Subcutaneous abdominal adipose tissue (tissue), 5 donors: Measurements from ENCODE around the gene NRF1.

Source experiments
- H3K27ac ChIP-seq: one replicate; pipeline ENCODE4 v1.7.0; 2013; ENCODE audit warnings: low read depth, mild to moderate bottlenecking, inconsistent platforms, low read length, moderate library complexity
- H3K27me3 ChIP-seq, 5 donors: one replicate each; pipeline ENCODE4 v1.7.0; 2013; ENCODE audit warnings: low read length in 5 of 5, inconsistent platforms in 1 of 5; ENCODE audit not compliant: control insufficient read depth in 5 of 5, insufficient read depth in 4 of 5
- H3K36me3 ChIP-seq, 5 donors: one replicate each; pipeline ENCODE4 v1.7.0; 2013; ENCODE audit warnings: low read length in 5 of 5; ENCODE audit not compliant: control insufficient read depth in 5 of 5, insufficient read depth in 5 of 5
- H3K4me1 ChIP-seq, 5 donors: one replicate each; pipeline ENCODE4 v1.7.0; 2013; ENCODE audit warnings: low read length in 5 of 5, mild to moderate bottlenecking in 3 of 5, moderate library complexity in 1 of 5; ENCODE audit not compliant: control insufficient read depth in 5 of 5, insufficient read depth in 5 of 5
- H3K4me3 ChIP-seq, 5 donors: one replicate each; pipeline ENCODE4 v1.7.0; 2013; ENCODE audit warnings: low read length in 5 of 5, low read depth in 1 of 5
- H3K9ac ChIP-seq, 5 donors: one replicate each; pipeline ENCODE4 v1.7.0; 2013; ENCODE audit warnings: low read length in 5 of 5, mild to moderate bottlenecking in 4 of 5, moderate library complexity in 3 of 5
- H3K9me3 ChIP-seq, 5 donors: one replicate each; pipeline ENCODE4 v1.7.0; 2013; ENCODE audit warnings: low read length in 5 of 5; ENCODE audit not compliant: control insufficient read depth in 5 of 5
- donor health status: healthy.
- donor health status: healthy.
- donor health status: healthy.
- donor health status: healthy.
- donor health status: healthy.

NRF1 gene

DNA sequence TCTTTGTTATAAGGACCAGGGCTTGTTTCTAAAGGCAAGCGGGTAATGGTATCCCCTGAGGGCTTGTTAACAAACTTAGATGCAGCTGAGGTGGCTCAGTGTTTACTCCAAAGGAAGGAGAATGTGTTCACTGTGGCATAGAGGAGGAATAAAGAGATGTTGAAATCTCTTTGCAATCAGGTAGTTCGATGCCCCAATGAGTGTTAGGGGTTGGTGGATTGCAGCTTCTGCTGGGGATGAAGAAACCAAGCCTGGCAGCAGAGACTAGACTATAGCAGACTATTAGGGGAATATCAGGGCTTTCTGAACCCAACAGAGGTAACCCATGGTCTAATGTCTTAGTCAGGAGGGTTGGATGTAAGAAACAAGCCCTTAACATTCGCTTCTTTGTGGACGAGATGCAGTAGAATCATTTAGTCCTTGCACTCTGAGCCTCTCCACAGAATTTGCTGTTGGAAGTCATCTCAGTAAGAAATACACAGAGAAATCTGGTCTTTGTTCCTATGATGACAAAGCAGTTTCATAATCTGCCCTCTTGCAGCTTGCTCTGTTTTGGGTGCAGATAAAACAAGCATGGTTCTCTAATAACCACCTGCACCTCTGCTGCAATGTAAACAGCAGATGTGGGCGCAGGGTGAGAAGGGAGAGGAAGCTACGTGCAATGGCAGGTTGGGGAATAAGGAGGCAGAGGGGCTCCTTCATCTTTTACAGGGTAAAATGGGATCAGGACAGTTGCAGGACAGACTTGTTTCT is 108.6 kb downstream of the NRF1 start:
- Histone ChIP-seq H3K27me3 (no peaks in the 10 kb centered on the region), H3K9me3 (no peaks in the 10 kb centered on the region), H3K4me3 (no peak overlapping the region), H3K9ac (no peak overlapping the region), H3K36me3 (peaks cover 16 to 56% (median 41%) of the 10 kb centered on the region in 5 donors), H3K4me1 (peaks cover 0 to 18% (median 13%) of the 10 kb centered on the region in 5 donors), H3K27ac (no peak overlapping the region)

DNA sequence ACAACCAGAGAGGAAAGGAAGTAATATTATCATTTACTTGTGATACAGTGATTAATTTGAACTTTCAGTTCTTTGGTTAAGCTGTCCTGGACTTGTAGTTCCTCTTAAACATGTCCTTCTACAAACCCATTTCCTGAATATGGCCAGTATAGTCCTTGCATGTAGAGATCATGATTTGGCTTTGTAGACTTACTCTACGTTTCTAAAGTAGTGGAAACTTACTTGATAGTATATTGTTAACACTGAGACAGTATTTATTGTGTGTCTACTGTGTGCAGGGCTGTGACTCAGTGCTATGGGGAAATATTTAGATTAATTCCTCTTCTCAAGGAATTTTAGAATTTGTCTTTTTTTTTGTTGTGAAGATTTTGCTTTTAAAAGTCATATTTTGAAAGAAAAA is 109.5 kb downstream of the NRF1 start:
- no peak overlapping the region for H3K27ac ChIP-seq
- no peak overlapping the region for H3K4me3 ChIP-seq
- no peaks in the 10 kb centered on the region for H3K27me3 ChIP-seq
- H3K36me3 ChIP-seq: peaks cover 19 to 58% (median 41%) of the 10 kb centered on the region in 5 donors
- no peak overlapping the region for H3K9ac ChIP-seq
- H3K9me3 ChIP-seq: no peaks in the 10 kb centered on the region
- peaks cover 0 to 18% (median 13%) of the 10 kb centered on the region in 5 donors for H3K4me1 ChIP-seq

- H3K36me3 ChIP-seq: peaks cover 17 to 57% (median 40%) of the 10 kb centered on the region in 5 donors
- peaks cover 0 to 18% (median 13%) of the 10 kb centered on the region in 5 donors for H3K4me1 ChIP-seq
- no peak overlapping the region for H3K27ac ChIP-seq
- no peak overlapping the region for H3K9ac ChIP-seq
- no peak overlapping the region for H3K4me3 ChIP-seq
- no peaks in the 10 kb centered on the region for H3K9me3 ChIP-seq
- H3K27me3 ChIP-seq: no peaks in the 10 kb centered on the region
These were observed 112.2 kb downstream of the NRF1 start for GRCh38 chr7:129723679-129724078.

- H3K27ac ChIP-seq: no peak overlapping the region
- no peak overlapping the region for H3K9ac ChIP-seq
- peaks cover 26 to 56% (median 40%) of the 10 kb centered on the region in 5 donors for H3K36me3 ChIP-seq
- peaks cover 0 to 14% (median 10%) of the 10 kb centered on the region in 5 donors for H3K4me1 ChIP-seq
- H3K9me3 ChIP-seq: no peaks in the 10 kb centered on the region
- H3K27me3 ChIP-seq: no peaks in the 10 kb centered on the region
- H3K4me3 ChIP-seq: no peak overlapping the region
These were observed 113.3 kb downstream of the NRF1 start for GRCh38 chr7:129724796-129725195.

GRCh38 chr7:129728875-129729467 is 117.5 kb downstream of the NRF1 start:
- no peak overlapping the region for H3K27ac ChIP-seq
- H3K4me3 ChIP-seq: no peak overlapping the region
- H3K27me3 ChIP-seq: no peaks in the 10 kb centered on the region
- no peak overlapping the region for H3K9ac ChIP-seq
- peaks cover 27 to 69% (median 50%) of the 10 kb centered on the region in 5 donors for H3K36me3 ChIP-seq
- peaks cover 0 to 6% (median 0%) of the 10 kb centered on the region in 5 donors for H3K4me1 ChIP-seq
- no peaks in the 10 kb centered on the region for H3K9me3 ChIP-seq

GRCh38 chr7:129729511-129729910 is 118.0 kb downstream of the NRF1 start:
- H3K27me3 ChIP-seq: no peaks in the 10 kb centered on the region
- peaks cover 25 to 69% (median 50%) of the 10 kb centered on the region in 5 donors for H3K36me3 ChIP-seq
- H3K9me3 ChIP-seq: no peaks in the 10 kb centered on the region
- no peak overlapping the region for H3K9ac ChIP-seq
- H3K4me3 ChIP-seq: no peak overlapping the region
- H3K4me1 ChIP-seq: peaks cover 0 to 6% (median 0%) of the 10 kb centered on the region in 5 donors
- no peak overlapping the region for H3K27ac ChIP-seq

DNA sequence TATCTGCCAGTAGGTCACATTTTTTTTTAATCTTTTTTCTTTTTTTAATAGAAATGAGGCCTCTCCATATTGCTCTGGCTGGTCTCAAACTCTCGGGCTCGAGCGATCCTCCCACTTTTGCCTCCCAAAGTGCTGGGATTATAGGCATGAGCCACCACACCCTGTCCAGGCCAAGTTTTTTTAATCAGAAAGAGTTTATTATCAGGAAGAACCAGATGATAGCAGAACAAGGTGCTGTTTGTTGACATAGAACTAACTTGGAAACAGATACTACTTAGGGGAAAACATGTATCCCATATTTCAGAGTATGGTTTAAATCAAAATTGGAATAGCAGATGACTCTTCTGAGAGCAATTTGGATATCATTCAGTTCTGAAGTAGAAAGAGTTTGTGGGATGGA is 118.6 kb downstream of the NRF1 start:
- H3K4me3 ChIP-seq: no peak overlapping the region
- H3K27me3 ChIP-seq: no peaks in the 10 kb centered on the region
- H3K9me3 ChIP-seq: no peaks in the 10 kb centered on the region
- H3K36me3 ChIP-seq: peaks cover 23 to 69% (median 50%) of the 10 kb centered on the region in 5 donors
- no peak overlapping the region for H3K9ac ChIP-seq
- no peak overlapping the region for H3K27ac ChIP-seq
- H3K4me1 ChIP-seq: peaks cover 0 to 6% (median 0%) of the 10 kb centered on the region in 5 donors

- H3K36me3 ChIP-seq: peaks cover 18 to 45% (median 37%) of the 10 kb centered on the region in 5 donors
- H3K27ac ChIP-seq: no peak overlapping the region
- no peaks in the 10 kb centered on the region for H3K27me3 ChIP-seq
- H3K9me3 ChIP-seq: no peaks in the 10 kb centered on the region
- no peak overlapping the region for H3K9ac ChIP-seq
- H3K4me3 ChIP-seq: no peak overlapping the region
- peaks cover 0 to 12% (median 6%) of the 10 kb centered on the region in 5 donors for H3K4me1 ChIP-seq
These were observed 122.9 kb downstream of the NRF1 start for GRCh38 chr7:129734400-129734799.

- H3K9me3 ChIP-seq: no peaks in the 10 kb centered on the region
- H3K4me1 ChIP-seq: peaks cover 0 to 17% (median 0%) of the 10 kb centered on the region in 5 donors
- no peak overlapping the region for H3K27ac ChIP-seq
- H3K27me3 ChIP-seq: no peaks in the 10 kb centered on the region
- H3K9ac ChIP-seq: no peak overlapping the region
- H3K36me3 ChIP-seq: peaks cover 8 to 46% (median 36%) of the 10 kb centered on the region in 5 donors
- no peak overlapping the region for H3K4me3 ChIP-seq
These were observed 127.9 kb downstream of the NRF1 start for GRCh38 chr7:129739427-129739826.
